Lower lobe of right lung (tissue), 2 donors: ENCODE measurements around the gene PRC1. TPM values are rescaled to one million over a fixed set of nuclear protein-coding genes. Genes with fewer than 3 reads are reported as not detected.

Source experiments
- ATAC-seq, 2 donors: fragments of 200-7000 bp; cut with Tn5 transposase; one replicate each; pipeline ENCODE4 v1.9.1; 2020 to 2022; ENCODE audit warnings: mild to moderate bottlenecking in 2 of 2, moderate library complexity in 2 of 2
- DNase-seq: peaks from one replicate; pipeline ENCODE4 v3.0.0-alpha.2; 2020
- H3K27ac ChIP-seq: fragments of 200-600 bp; one replicate; pipeline ENCODE4 v1.8.0; 2022
- H3K27me3 ChIP-seq: fragments of 200-600 bp; one replicate; pipeline ENCODE4 v1.8.0; 2022; ENCODE audit warnings: low read depth
- H3K36me3 ChIP-seq: fragments of 200-600 bp; one replicate; pipeline ENCODE4 v1.8.0; 2022; ENCODE audit warnings: mild to moderate bottlenecking
- H3K4me1 ChIP-seq: fragments of 200-600 bp; one replicate; pipeline ENCODE4 v1.8.0; 2022
- H3K4me3 ChIP-seq: fragments of 200-600 bp; one replicate; pipeline ENCODE4 v1.8.0; 2022; ENCODE audit warnings: mild to moderate bottlenecking
- H3K9me3 ChIP-seq: fragments of 200-600 bp; one replicate; pipeline ENCODE4 v1.8.0; 2022
- CTCF ChIP-seq: fragments of 200-600 bp; IDR thresholded peaks from one replicate; pipeline ENCODE4 v1.8.0; 2022; ENCODE audit warnings: antibody characterized with exemption, mild to moderate bottlenecking
- intact Hi-C: fragments of 100-400 bp; cut with DNase I; formaldehyde crosslinking; loops from one replicate; pipeline ENCODE4 v1.11.0; 2022
- total RNA-seq: library from RNA; stranded (reverse); fragmentation: NEBNext Ultra II Directional; extraction: Animal tissue kit (Norgen Biotek cat#: 25700); gene quantifications from one replicate; pipeline ENCODE4 v1.2.1, GENCODE V29; 2021
- donor health status: DM: no; HTN: yes; CAD: no; lungs with severe emphysema.

PRC1 gene
- total RNA-seq, 1 donor from 2014 or later = 6.7 TPM

- Histone ChIP-seq H3K36me3 (peaks cover 84% of the 10 kb centered on the region), H3K4me1 (no peaks in the 10 kb centered on the region)
- ATAC-seq = no peak
Measured at GRCh38 chr15:91001209-91001608, 6.9 kb upstream of the PRC1 start.

GRCh38 chr15:90998737-90999136 is 4.4 kb upstream of the PRC1 start:
- intact Hi-C loops = no loop called here
- Histone ChIP-seq H3K9me3 (no peaks in the 10 kb centered on the region), H3K4me1 (peaks cover 9% of the 10 kb centered on the region), H3K27ac (no peak overlapping the region), H3K27me3 (no peaks in the 10 kb centered on the region), H3K4me3 (no peak overlapping the region), H3K36me3 (peaks cover 60% of the 10 kb centered on the region)
- ATAC-seq = no peak
- no peak for TF ChIP-seq CTCF
- DNase-seq = no peak

More at GRCh38 chr15:91001209-91001608, 6.9 kb upstream of the PRC1 start:
- no peak for DNase-seq
- no peaks in the 10 kb centered on the region for H3K27me3 ChIP-seq
- intact Hi-C loops = no loop called here
- TF ChIP-seq CTCF = no peak
- no peak overlapping the region for H3K4me3 ChIP-seq
- H3K9me3 ChIP-seq = no peaks in the 10 kb centered on the region
- H3K27ac ChIP-seq = no peak overlapping the region

GRCh38 chr15:90994059-90994416 is 297 bp downstream of the PRC1 start:
- H3K27me3 ChIP-seq = no peaks in the 10 kb centered on the region
- peaks cover 14% of the 10 kb centered on the region for H3K4me1 ChIP-seq
- H3K4me3 ChIP-seq = peak overlapping the region; percentile 96
- peak overlapping the region; percentile 90 for H3K27ac ChIP-seq
- peaks cover 14% of the 10 kb centered on the region for H3K36me3 ChIP-seq
- H3K9me3 ChIP-seq = no peaks in the 10 kb centered on the region
- DNase-seq (peak; percentile 55), ATAC-seq (peak; percentile 52 to 59)
- no peak for TF ChIP-seq CTCF
- intact Hi-C loops = no loop called here

- Histone ChIP-seq H3K4me3 (no peak overlapping the region), H3K36me3 (no peaks in the 10 kb centered on the region), H3K4me1 (peaks cover 14% of the 10 kb centered on the region), H3K27ac (no peak overlapping the region), H3K27me3 (no peaks in the 10 kb centered on the region), H3K9me3 (no peaks in the 10 kb centered on the region)
- ATAC-seq (no peak), DNase-seq (no peak)
- TF ChIP-seq CTCF = no peak
- intact Hi-C loops = no loop called here
Measured at GRCh38 chr15:90991587-90992285, 2.6 kb downstream of the PRC1 start.

GRCh38 chr15:90990446-90990845 is 3.9 kb downstream of the PRC1 start:
- Histone ChIP-seq H3K9me3 (no peaks in the 10 kb centered on the region), H3K36me3 (no peaks in the 10 kb centered on the region), H3K4me3 (no peak overlapping the region), H3K27me3 (no peaks in the 10 kb centered on the region), H3K27ac (no peak overlapping the region), H3K4me1 (peaks cover 13% of the 10 kb centered on the region)
- TF ChIP-seq CTCF = no peak
- ATAC-seq (no peak), DNase-seq (no peak)
- intact Hi-C loops = no loop called here
